NB4 (cell line): ENCODE measurements around the gene ZNF627.
"Not testable (repeated sequence)": the region's sequence is repeated elsewhere in the genome, so short reads cannot be mapped to it uniquely, and the experiment has no call there.

Source experiments
- DNase-seq: peaks from one replicate; pipeline ENCODE4 v3.0.0; 2010; ENCODE audit warnings: low read depth
- H3K4me3 ChIP-seq: one replicate; pipeline ENCODE4 v1.5.1; 2011; ENCODE audit warnings: mild to moderate bottlenecking, low read depth, low read length, moderate library complexity
- MYC ChIP-seq: IDR thresholded peaks from 2 replicates; pipeline ENCODE4 v1.6.1; 2011; ENCODE audit warnings: low read depth, low read length
- POLR2A ChIP-seq: IDR thresholded peaks from 2 replicates; pipeline ENCODE4 v1.6.1; 2011; ENCODE audit warnings: mild to moderate bottlenecking; ENCODE audit not compliant: insufficient read length; ENCODE audit errors: extremely low read depth
- TF ChIP-seq, protein P1 (sequence below): IDR thresholded peaks from one replicate; pipeline ENCODE4 v1.5.1; 2012; ENCODE audit warnings: low read depth, low read length
- TF ChIP-seq, protein P2 (sequence below): IDR thresholded peaks from 2 replicates; pipeline ENCODE4 v1.6.1; 2011; ENCODE audit warnings: low read depth, low read length

The ZNF627 gene

DNA sequence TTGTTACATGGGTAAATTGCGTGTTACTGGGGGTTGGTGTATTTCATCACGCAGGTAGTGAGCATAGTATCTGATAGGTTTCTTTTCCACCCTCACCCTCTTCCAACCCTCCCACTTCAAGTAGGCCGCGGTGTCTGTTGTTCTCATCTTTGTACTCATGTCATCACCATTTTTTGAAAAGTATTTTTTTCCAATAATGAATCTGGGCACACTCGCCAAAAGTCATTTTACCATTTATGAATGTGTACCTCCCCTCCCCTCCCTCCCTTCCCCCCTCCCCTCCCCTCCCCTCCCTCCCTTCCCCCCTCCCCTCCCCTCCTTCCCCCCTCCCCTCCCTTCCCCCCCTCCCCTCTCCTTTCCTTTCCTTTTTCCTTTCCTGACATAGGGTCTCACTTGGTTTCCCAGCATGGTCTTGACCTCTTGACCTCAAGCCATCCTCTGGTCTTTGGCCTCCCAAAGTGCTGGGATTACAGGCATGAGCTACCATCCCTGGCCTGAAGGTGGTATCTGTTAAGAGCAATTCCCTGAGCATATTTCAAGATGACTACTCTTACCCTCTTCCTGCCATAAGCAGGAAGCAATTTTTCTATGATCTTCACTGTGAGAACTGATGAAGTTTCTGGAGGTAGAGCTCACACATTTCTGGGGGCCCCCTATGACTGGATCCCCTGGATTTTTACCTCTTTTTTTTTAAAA, 15.7 kb downstream of the ZNF627 start:
- TF ChIP-seq, protein P1, sequence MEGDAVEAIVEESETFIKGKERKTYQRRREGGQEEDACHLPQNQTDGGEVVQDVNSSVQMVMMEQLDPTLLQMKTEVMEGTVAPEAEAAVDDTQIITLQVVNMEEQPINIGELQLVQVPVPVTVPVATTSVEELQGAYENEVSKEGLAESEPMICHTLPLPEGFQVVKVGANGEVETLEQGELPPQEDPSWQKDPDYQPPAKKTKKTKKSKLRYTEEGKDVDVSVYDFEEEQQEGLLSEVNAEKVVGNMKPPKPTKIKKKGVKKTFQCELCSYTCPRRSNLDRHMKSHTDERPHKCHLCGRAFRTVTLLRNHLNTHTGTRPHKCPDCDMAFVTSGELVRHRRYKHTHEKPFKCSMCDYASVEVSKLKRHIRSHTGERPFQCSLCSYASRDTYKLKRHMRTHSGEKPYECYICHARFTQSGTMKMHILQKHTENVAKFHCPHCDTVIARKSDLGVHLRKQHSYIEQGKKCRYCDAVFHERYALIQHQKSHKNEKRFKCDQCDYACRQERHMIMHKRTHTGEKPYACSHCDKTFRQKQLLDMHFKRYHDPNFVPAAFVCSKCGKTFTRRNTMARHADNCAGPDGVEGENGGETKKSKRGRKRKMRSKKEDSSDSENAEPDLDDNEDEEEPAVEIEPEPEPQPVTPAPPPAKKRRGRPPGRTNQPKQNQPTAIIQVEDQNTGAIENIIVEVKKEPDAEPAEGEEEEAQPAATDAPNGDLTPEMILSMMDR = no peak
- TF ChIP-seq MYC = no peak
- no peak for TF ChIP-seq POLR2A
- TF ChIP-seq, protein P2, sequence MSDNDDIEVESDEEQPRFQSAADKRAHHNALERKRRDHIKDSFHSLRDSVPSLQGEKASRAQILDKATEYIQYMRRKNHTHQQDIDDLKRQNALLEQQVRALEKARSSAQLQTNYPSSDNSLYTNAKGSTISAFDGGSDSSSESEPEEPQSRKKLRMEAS = no peak
- no peak overlapping the region for H3K4me3 ChIP-seq

DNA sequence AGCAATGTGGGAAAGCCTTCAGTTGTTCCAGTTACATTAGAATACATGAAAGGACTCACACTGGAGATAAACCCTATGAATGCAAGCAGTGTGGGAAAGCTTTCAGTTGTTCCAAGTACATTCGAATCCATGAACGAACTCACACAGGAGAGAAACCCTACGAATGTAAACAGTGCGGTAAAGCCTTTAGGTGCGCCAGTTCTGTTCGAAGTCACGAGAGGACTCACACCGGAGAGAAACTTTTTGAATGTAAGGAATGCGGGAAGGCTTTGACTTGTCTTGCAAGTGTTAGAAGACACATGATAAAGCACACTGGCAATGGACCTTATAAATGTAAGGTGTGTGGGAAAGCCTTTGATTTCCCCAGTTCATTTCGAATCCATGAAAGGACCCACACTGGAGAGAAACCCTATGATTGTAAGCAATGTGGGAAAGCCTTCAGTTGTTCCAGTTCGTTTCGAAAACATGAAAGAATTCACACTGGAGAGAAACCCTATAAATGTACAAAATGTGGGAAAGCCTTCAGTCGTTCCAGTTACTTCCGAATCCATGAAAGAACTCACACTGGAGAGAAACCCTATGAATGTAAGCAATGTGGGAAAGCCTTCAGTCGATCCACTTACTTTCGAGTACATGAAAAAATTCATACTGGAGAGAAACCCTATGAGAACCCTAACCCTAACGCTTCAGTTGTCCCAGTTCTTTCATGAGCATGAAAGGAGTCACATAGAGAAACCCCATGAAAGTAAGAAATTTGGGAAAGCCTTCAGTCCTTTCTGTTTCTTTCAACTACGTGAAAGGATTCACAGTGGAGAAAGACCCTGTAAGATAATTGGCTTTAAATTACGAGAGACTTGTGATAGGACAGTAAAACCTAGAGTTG, 20.1 kb downstream of the ZNF627 start:
- no peak overlapping the region for H3K4me3 ChIP-seq
- DNase-seq = no peak
- TF ChIP-seq, protein P1 = no peak
- TF ChIP-seq POLR2A (no peak), MYC (no peak)
- TF ChIP-seq, protein P2 = no peak

More for the DNA sequence above, 15.7 kb downstream of the ZNF627 start:
- DNase-seq = no peak

DNA sequence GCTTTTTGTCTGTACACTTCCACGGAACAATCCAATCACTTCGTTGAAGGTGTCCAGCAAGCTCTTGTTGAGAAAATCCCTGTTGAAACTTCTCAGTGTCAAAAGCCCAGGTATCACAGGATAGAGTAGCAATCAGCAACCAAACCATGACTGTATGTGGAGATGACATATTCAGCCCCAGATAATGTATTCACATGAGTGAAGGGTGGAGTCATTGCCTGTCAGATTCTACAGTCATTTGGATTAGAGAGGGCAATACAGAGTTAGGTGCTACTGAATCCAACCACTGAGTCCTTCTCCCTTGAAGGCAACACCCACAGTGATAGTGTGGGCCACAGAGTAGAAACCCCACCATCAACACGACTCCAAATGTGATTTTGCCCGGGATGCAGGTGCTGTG, 23.3 kb downstream of the ZNF627 start:
- no peak overlapping the region for H3K4me3 ChIP-seq
- TF ChIP-seq MYC (no peak), POLR2A (no peak)
- TF ChIP-seq, protein P1 = no peak
- TF ChIP-seq, protein P2 = no peak
- no peak for DNase-seq

DNA sequence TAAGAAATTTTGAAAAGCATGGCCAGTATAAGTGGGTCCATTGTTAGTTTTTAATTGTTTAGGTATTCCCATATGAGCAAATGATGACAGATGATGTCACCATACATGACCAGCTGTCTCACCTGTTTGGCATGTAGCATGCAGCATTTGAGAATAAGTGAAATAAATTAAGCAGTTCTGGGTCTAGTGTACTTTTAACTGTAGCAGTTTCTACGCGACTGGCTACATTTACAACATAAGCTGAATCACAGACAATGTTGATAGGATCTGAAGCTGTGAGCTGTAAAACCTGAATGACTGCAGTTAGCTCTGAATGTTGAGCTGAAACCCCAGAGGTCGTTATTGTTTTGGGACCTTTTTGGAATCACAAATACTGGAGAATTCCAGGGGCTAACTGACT, 25.1 kb downstream of the ZNF627 start:
- not testable (repeated sequence) for H3K4me3 ChIP-seq, DNase-seq

DNA sequence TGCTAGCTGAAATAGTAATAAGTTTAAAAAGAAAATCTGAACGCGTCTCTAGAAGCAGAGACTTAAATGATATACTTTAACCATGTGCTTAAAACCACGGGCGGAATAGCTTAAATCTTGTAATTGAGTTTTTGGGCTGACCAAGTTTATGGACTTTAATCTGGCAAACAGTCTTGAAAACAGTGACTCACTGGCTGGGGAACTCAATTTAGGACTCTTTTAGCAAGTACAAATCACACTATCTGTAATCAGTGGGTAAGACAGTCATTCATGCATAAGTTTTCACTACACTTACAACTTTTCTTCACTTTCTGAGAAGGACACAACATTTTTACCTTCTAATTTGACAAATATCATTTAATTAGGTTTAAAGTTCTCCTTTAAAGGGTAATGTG, 26.8 kb downstream of the ZNF627 start:
- H3K4me3 ChIP-seq = no peak overlapping the region

DNA sequence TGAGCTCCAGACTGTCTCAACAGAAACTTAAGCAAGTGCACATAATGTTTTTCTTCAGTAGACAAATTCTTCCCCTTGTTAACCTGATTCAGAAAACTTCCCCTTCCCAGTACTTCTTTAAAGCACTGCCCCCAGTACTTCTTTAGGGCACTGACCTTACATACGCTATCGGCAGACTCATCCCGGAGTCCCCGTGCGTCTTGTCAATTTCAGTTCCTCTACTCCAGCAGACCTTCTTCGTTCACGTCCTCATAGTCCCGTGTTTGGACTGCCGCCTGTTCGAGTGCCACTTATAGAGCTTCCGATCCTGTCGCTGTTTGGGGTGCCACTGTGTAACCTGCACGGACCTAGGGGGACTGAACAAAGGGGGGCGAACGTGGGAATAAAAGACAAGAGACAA, 29.0 kb downstream of the ZNF627 start:
- H3K4me3 ChIP-seq = no peak overlapping the region
- TF ChIP-seq MYC = no peak
- TF ChIP-seq POLR2A = no peak
- TF ChIP-seq, protein P1 = no peak
- TF ChIP-seq, protein P2 = no peak
- peak; percentile 51 for DNase-seq

More for the DNA sequence above, 26.8 kb downstream of the ZNF627 start:
- TF ChIP-seq, protein P1 = no peak
- no peak for TF ChIP-seq MYC
- no peak for TF ChIP-seq POLR2A
- TF ChIP-seq, protein P2 = no peak
- no peak for DNase-seq
